Adrenal gland (tissue), 5 donors: ENCODE measurements around the gene SPINT2.

Experiments used
- CTCF ChIP-seq, 6 experiments: fragments of 450-650 bp in 4 of 6; fragments of 200-600 bp in 2 of 6; sonication (generic) in 1 of 6; IDR thresholded peaks; 1 replicate in 5 of 6; 2 replicates in 1 of 6; pipeline versions ENCODE4 v1.5.1 to v1.8.0; 2016 to 2021; ENCODE audit warnings: antibody characterized with exemption in 6 of 6, mild to moderate bottlenecking in 2 of 6, moderate library complexity in 1 of 6
- POLR2A ChIP-seq, 2 donors: fragments of 450-650 bp; IDR thresholded peaks; one replicate each; pipeline ENCODE4 v1.6.1; 2017; ENCODE audit warnings: antibody characterized with exemption in 2 of 2, mild to moderate bottlenecking in 2 of 2, moderate library complexity in 1 of 2
- donor health status: DM: no; HTN: no; CAD: no.

GRCh38 chr19:38293281-38293680, 28.9 kb downstream of the SPINT2 start:
- TF ChIP-seq CTCF (IDR thresholded peaks at IDR 0.05) (no peak), POLR2A (IDR thresholded peaks at IDR 0.05) (no peak)
